K562 (cell line): ENCODE measurements around the gene VPS45. TPM values are rescaled to one million over a fixed set of nuclear protein-coding genes. Genes with fewer than 3 reads are reported as not detected.

Experiments used
- ATAC-seq: fragments of 200-7000 bp; cut with Tn5 transposase; 3 replicates; pipeline ENCODE4 v1.9.1; 2020; ENCODE audit warnings: moderate library complexity
- BruUV-seq: library from RNA; stranded (reverse); fragments of 400-500 nt; replicated peaks from 2 replicates; lab custom pipeline; 2021; lab: Mats Ljungman, UMichigan
- CTCF ChIA-PET: fragments of 300-600 bp; formaldehyde crosslinking; extraction: SDS; loops from one replicate; lab custom pipeline; 2021; ENCODE audit warnings: low intra/inter-chr PET ratio; lab: Yijun Ruan, JAX
- POLR2A ChIA-PET: fragments of 300-600, 350-650 bp; sonication (Branson Sonifier 250); formaldehyde crosslinking; extraction: SDS; loops from one replicate; lab custom pipeline; 2021; ENCODE audit warnings: antibody characterized with exemption, inconsistent platforms; lab: Yijun Ruan, JAX
- DNase-seq, 4 experiments: peaks; one replicate each; pipeline versions ENCODE4 v3.0.0 to v3.0.0-alpha.2; 2011 to 2018; ENCODE audit warnings: low spot score in 3 of 4, mixed read lengths in 3 of 4; ENCODE audit errors: extremely low read depth in 1 of 4
- FAIRE-seq: peaks from 2 replicates; lab custom pipeline; 2011; peaks lifted over from hg19 to GRCh38; lab: Jason Lieb, UNC
- H2AFZ ChIP-seq: 2 replicates; pipeline ENCODE4 v1.6.0; 2011; ENCODE audit warnings: low read depth, low read length, control low read depth, inconsistent platforms
- H3K27ac ChIP-seq: fragments of 200-600 bp; 3 replicates; pipeline ENCODE4 v1.8.0; 2011; ENCODE audit warnings: low read depth, mild to moderate bottlenecking, control low read depth, inconsistent platforms, low read length, moderate library complexity, mixed read lengths; ENCODE audit errors: extremely low read depth
- H3K27me3 ChIP-seq, 2 experiments: fragments of 300-600 bp in 1 of 2; 2 replicates in 1 of 2; 3 replicates in 1 of 2; pipeline versions ENCODE4 v1.6.0 to v1.8.0; 2011; ENCODE audit warnings: inconsistent platforms in 2 of 2, low read length in 2 of 2, mild to moderate bottlenecking in 1 of 2, mixed read lengths in 1 of 2, moderate library complexity in 1 of 2; ENCODE audit not compliant: control insufficient read depth in 2 of 2, insufficient read depth in 2 of 2
- H3K36me3 ChIP-seq: fragments of 300-600 bp; 3 replicates; pipeline ENCODE4 v1.8.0; 2011; ENCODE audit warnings: mild to moderate bottlenecking, low read length, inconsistent platforms; ENCODE audit not compliant: control insufficient read depth, insufficient read depth
- H3K4me1 ChIP-seq, 2 experiments: fragments of 200-600 bp in 1 of 2; replicated peaks in 1 of 2; 2 replicates in 1 of 2; 3 replicates in 1 of 2; pipeline versions ENCODE4 v1.5.1 to v1.8.0; 2011; ENCODE audit warnings: inconsistent platforms in 2 of 2, low read length in 2 of 2, mild to moderate bottlenecking in 1 of 2, mixed read lengths in 1 of 2, moderate library complexity in 1 of 2; ENCODE audit not compliant: control insufficient read depth in 2 of 2, insufficient read depth in 2 of 2
- H3K4me2 ChIP-seq: 2 replicates; pipeline ENCODE4 v1.6.1; 2011; ENCODE audit warnings: low read length, control low read depth, inconsistent platforms, mixed read lengths; ENCODE audit not compliant: insufficient read depth
- H3K4me3 ChIP-seq: fragments of 200-600 bp; sonication (generic), shearing (Covaris generic); 2 replicates; pipeline ENCODE4 v1.5.1; 2016; ENCODE audit warnings: control low read depth, inconsistent platforms
- H3K79me2 ChIP-seq: fragments of 200-600 bp; 3 replicates; pipeline ENCODE4 v1.8.0; 2011; ENCODE audit warnings: low read length, inconsistent platforms; ENCODE audit not compliant: control insufficient read depth, insufficient read depth
- H3K9ac ChIP-seq, 2 experiments: 2 replicates each; pipeline versions ENCODE4 v1.6.0 to v1.6.1; 2011; ENCODE audit warnings: low read depth in 2 of 2, low read length in 2 of 2, control low read depth in 1 of 2, inconsistent platforms in 1 of 2, mild to moderate bottlenecking in 1 of 2, mixed read lengths in 1 of 2; ENCODE audit not compliant: insufficient read depth in 1 of 2
- H3K9me1 ChIP-seq: one replicate; pipeline ENCODE4 v1.6.0; 2011; ENCODE audit warnings: inconsistent platforms, mild to moderate bottlenecking, low read length, moderate library complexity; ENCODE audit not compliant: control insufficient read depth, insufficient read depth
- H3K9me3 ChIP-seq: replicated peaks from 2 replicates; pipeline ENCODE4 v1.5.1; 2011; ENCODE audit warnings: low read depth, low read length, inconsistent platforms; ENCODE audit not compliant: control insufficient read depth, insufficient read depth
- H4K20me1 ChIP-seq: replicated peaks from 2 replicates; pipeline ENCODE4 v1.6.1; 2011; ENCODE audit warnings: low read length, inconsistent platforms, mixed read lengths; ENCODE audit not compliant: control insufficient read depth, insufficient read depth
- C11orf30 ChIP-seq: fragments of 450-650 bp; IDR thresholded peaks from 2 replicates; pipeline ENCODE4 v1.6.1; 2016; ENCODE audit warnings: low read depth, mild to moderate bottlenecking
- DIDO1 ChIP-seq: fragments of 450-650 bp; IDR thresholded peaks from 2 replicates; pipeline ENCODE4 v1.6.1; 2016; ENCODE audit warnings: low read depth, missing biosample characterization, missing genetic modification characterization
- ELF4 ChIP-seq: fragments of 450-650 bp; formaldehyde crosslinking; IDR thresholded peaks from 2 replicates; pipeline ENCODE4 v1.4.0; 2022; ENCODE audit warnings: missing genetic modification characterization
- FIP1L1 ChIP-seq: fragments of 200-400 bp; formaldehyde crosslinking; IDR thresholded peaks from 2 replicates; pipeline ENCODE4 v1.6.1; 2018; ENCODE audit warnings: mild to moderate bottlenecking, low read depth, low read length; ENCODE audit not compliant: poor library complexity, severe bottlenecking
- ILF3 ChIP-seq: fragments of 450-650 bp; IDR thresholded peaks from 2 replicates; pipeline ENCODE4 v1.6.1; 2018; ENCODE audit warnings: antibody characterized with exemption, mild to moderate bottlenecking, moderate library complexity, borderline replicate concordance
- ILK ChIP-seq: fragments of 450-650 bp; IDR thresholded peaks from 2 replicates; pipeline ENCODE4 v1.6.1; 2016; ENCODE audit warnings: missing genetic modification characterization, low read depth, mild to moderate bottlenecking, missing compliant biosample characterization, moderate library complexity, borderline replicate concordance
- KHSRP ChIP-seq: fragments of 450-650 bp; IDR thresholded peaks from 2 replicates; pipeline ENCODE4 v1.6.1; 2017
- MEF2A ChIP-seq: IDR thresholded peaks from 2 replicates; pipeline ENCODE4 v1.6.1; 2011; ENCODE audit warnings: low read depth, mild to moderate bottlenecking, low read length, moderate library complexity; ENCODE audit not compliant: control insufficient read depth
- NEUROD1 ChIP-seq: fragments of 150-350 bp; IDR thresholded peaks from 2 replicates; pipeline ENCODE4 v1.6.1; 2014; ENCODE audit warnings: borderline replicate concordance, low read length, low read depth; ENCODE audit not compliant: partially characterized antibody
- NR1H2 ChIP-seq: sonication (generic); formaldehyde crosslinking; IDR thresholded peaks from 2 replicates; pipeline ENCODE4 v1.4.0; 2020; ENCODE audit warnings: mild to moderate bottlenecking, missing genetic modification reagents
- PTTG1 ChIP-seq: fragments of 450-650 bp; IDR thresholded peaks from 2 replicates; pipeline ENCODE4 v1.6.1; 2016; ENCODE audit warnings: low read depth, mild to moderate bottlenecking, missing genetic modification characterization, missing compliant biosample characterization
- RHOXF2B ChIP-seq: fragments of 250-450 bp; sonication (Bioruptor Pico); conservative IDR thresholded peaks from 2 replicates; pipeline ENCODE4 v1.5.1; 2021
- RREB1 ChIP-seq: fragments of 250-450 bp; sonication (Bioruptor Pico); IDR thresholded peaks from 2 replicates; pipeline ENCODE4 v1.4.0; 2020
- U2AF1 ChIP-seq: fragments of 200-400 bp; formaldehyde crosslinking; optimal IDR thresholded peaks from 2 replicates; pipeline ENCODE3; 2017; ENCODE audit warnings: mild to moderate bottlenecking, low read depth, low read length, moderate library complexity
- ZBTB33 ChIP-seq: sonication (generic); formaldehyde crosslinking; IDR thresholded peaks from 2 replicates; pipeline ENCODE4 v1.8.1; 2023; ENCODE audit warnings: mild to moderate bottlenecking, missing genetic modification reagents
- WGBS: fragments of 100-300 bp; shearing (Covaris generic); methylation state at CpG from one replicate; pipeline ENCODE4 v1.1.6; 2016; ENCODE audit warnings: low coverage, mixed read lengths; ENCODE audit not compliant: insufficient coverage; ENCODE audit errors: missing lambda C conversion rate; 5-methylcytosine and 5-hydroxymethylcytosine counted together
- in situ Hi-C: fragments of 300-500 bp; cut with MboI; formaldehyde crosslinking; loops from 4 replicates; pipeline ENCODE4 v1.15.0; 2018; ENCODE audit warnings: inconsistent platforms, mixed read lengths
- intact Hi-C: fragments of 100-400 bp; cut with micrococcal nuclease; formaldehyde crosslinking; loops from 2 replicates; pipeline ENCODE4 v1.14.2; 2022
- polyA plus RNA-seq, 8 experiments: library from polyadenylated mRNA; depleted of rRNA in 4 of 8; stranded (reverse) in 5 of 8; unstranded in 3 of 8; fragments of >200 nt; fragmentation: Nextera tagmentation in 2 of 8; fragmentation: Illumina TruSeq in 1 of 8; extraction: Ambion mirVana in 2 of 8; extraction: Trizol in 1 of 8; gene quantifications; 2 replicates each; pipeline versions ENCODE4 v1.2.1 to v1.2.3, GENCODE V29; 2011 to 2014; ENCODE audit warnings: inconsistent platforms in 1 of 8, missing spikeins in 1 of 8
- total RNA-seq, 7 experiments: library from RNA; depleted of rRNA in 6 of 7; stranded (reverse); fragments of >200 nt in 6 of 7; fragmentation: Illumina TruSeq in 2 of 7; extraction: Trizol in 2 of 7; gene quantifications; 2 replicates each; pipeline versions ENCODE4 v1.2.1 to v1.2.3, GENCODE V29; 2011 to 2021; ENCODE audit warnings: low replicate concordance in 1 of 7

Gene VPS45
- total and polyA plus RNA-seq, 9 of the 15 experiments (the other 6 are each of a cell fraction or from before 2014, with no cell fraction given): 17.9 to 48.2 (median 34.4) TPM

- POLR2A ChIA-PET: interaction anchor here (0.5 to 0.9 kb wide), 2 partner anchors 160 to 650 kb away, joined by 4 read pairs; partner anchors contain the start of gene ANP32E
- 68% methylated on average over 2 of the region's 2 CpGs for WGBS
Measured at GRCh38 chr1:150076066-150076465, 8.5 kb downstream of the VPS45 start.

More at GRCh38 chr1:150076066-150076465, 8.5 kb downstream of the VPS45 start:
- no peak overlapping the region for H3K27ac ChIP-seq
- H3K4me1 ChIP-seq: peaks cover 0 to 8% of the 10 kb centered on the region in 2 experiments; a peak in 2 of 5 replicates
- CTCF ChIA-PET: interaction anchor here (1.8 kb wide), 1 partner anchor 93 kb away, joined by 8 read pairs; no protein-coding TSS in a partner anchor
- H3K27me3 ChIP-seq: no peaks in the 10 kb centered on the region
- H3K79me2 ChIP-seq: no peaks in the 10 kb centered on the region
- peaks cover 53% of the 10 kb centered on the region for H3K36me3 ChIP-seq
- no peak overlapping the region for H3K4me2 ChIP-seq
- TF ChIP-seq ZBTB33 (CRISPR knock-in tag) (no peak), DIDO1 (no peak), MEF2A (no peak), PTTG1 (tag) (no peak), KHSRP (no peak), C11orf30 (no peak), ILK (no peak), ELF4 (CRISPR knock-in tag) (no peak), NR1H2 (CRISPR knock-in tag) (no peak), U2AF1 (no peak), NEUROD1 (no peak), RHOXF2B (no peak), ILF3 (no peak), FIP1L1 (no peak), RREB1 (CRISPR knock-in tag) (no peak)
- no peak overlapping the region for H2AFZ ChIP-seq
- H3K9me3 ChIP-seq: no peaks in the 10 kb centered on the region
- intact Hi-C loops (no loop called here), in situ Hi-C loops (loop anchor here (5.0 kb wide), 1 partner anchor 91 kb away; no protein-coding TSS in a partner anchor)
- FAIRE-seq (no peak), ATAC-seq (no peak), DNase-seq (no peak)
- BruUV-seq: no TSS peak
- no peak overlapping the region for H3K4me3 ChIP-seq
- H3K9ac ChIP-seq: no peak overlapping the region
- H3K9me1 ChIP-seq: no peaks in the 10 kb centered on the region
- no peaks in the 10 kb centered on the region for H4K20me1 ChIP-seq
